ENCODE measurements around the gene OR5D16.

GRCh38 chr11:55849037-55849436 lies 10.5 kb downstream of the OR5D16 start:
- TF ChIP-seq POLR2A (IDR thresholded peaks at IDR 0.05) (no peak), CTCF (IDR thresholded peaks at IDR 0.05) (no peak), EP300 (IDR thresholded peaks at IDR 0.05) (no peak)

Data from gastroesophageal sphincter (tissue), 3 donors.